A673 (cell line): ENCODE results near the gene SNX19.

Experiments used
- EZH2 ChIP-seq: fragments of 200-600 bp; sonication (generic); IDR thresholded peaks from 2 replicates; pipeline ENCODE4 v1.6.1; 2017; ENCODE audit warnings: borderline replicate concordance, low read depth, mild to moderate bottlenecking, mixed read lengths, antibody characterized with exemption, low read length; ENCODE audit not compliant: poor library complexity, severe bottlenecking
- TF ChIP-seq, protein P1 (sequence below): fragments of 300-800, 200-600 bp; sonication (generic); conservative IDR thresholded peaks from 2 replicates; pipeline ENCODE4 v1.5.1; 2017; ENCODE audit warnings: low read depth, mild to moderate bottlenecking, antibody characterized with exemption, low read length, moderate library complexity, mixed read lengths

- TF ChIP-seq, protein P1, sequence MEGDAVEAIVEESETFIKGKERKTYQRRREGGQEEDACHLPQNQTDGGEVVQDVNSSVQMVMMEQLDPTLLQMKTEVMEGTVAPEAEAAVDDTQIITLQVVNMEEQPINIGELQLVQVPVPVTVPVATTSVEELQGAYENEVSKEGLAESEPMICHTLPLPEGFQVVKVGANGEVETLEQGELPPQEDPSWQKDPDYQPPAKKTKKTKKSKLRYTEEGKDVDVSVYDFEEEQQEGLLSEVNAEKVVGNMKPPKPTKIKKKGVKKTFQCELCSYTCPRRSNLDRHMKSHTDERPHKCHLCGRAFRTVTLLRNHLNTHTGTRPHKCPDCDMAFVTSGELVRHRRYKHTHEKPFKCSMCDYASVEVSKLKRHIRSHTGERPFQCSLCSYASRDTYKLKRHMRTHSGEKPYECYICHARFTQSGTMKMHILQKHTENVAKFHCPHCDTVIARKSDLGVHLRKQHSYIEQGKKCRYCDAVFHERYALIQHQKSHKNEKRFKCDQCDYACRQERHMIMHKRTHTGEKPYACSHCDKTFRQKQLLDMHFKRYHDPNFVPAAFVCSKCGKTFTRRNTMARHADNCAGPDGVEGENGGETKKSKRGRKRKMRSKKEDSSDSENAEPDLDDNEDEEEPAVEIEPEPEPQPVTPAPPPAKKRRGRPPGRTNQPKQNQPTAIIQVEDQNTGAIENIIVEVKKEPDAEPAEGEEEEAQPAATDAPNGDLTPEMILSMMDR, result no peak
- TF ChIP-seq EZH2, result no peak
Observed at GRCh38 chr11:130826572-130826971, 89.7 kb downstream of the SNX19 start.
